Measurements from ENCODE around the gene HTR6.

HTR6 gene

DNA sequence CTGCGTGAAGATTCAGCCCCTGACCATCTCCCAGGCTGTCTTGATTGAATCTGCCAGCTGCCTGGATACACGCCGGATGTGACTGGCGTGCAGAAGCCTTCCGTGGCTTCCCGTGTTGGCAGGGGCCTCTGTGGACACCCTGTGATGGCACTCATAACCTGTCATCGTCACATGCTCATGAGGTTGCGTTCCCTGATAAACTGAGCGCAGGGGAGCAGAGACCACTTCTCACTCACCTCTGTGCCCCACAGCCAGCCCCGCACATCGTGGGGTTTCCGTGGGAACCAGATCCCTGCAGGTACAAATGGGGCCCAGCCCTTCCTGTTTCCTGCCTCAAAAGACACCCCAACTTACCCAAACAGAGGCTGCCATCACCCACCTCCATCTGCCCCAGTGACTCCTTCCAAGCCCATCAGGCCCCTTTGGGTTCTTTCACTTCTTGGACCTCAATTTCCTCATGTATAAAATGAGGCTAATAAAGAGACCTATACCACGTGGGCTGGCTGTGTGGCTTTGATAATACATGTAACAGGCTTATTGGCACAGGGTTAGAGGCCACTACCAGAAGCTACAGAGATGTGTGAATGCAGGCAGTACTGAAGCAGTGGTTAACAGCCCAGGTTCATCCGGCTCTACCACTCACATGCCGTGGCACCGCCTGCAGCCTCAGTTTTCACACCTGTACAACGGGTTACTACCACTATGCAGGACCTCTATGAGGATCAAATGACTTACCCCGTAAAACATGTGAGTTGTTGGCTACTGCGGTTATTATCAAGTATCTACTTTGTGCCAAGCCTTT, 23.6 kb downstream of the HTR6 start:
- DNase-seq (ENCODE audit: low read depth in 2 of 2), result no peak

DNA sequence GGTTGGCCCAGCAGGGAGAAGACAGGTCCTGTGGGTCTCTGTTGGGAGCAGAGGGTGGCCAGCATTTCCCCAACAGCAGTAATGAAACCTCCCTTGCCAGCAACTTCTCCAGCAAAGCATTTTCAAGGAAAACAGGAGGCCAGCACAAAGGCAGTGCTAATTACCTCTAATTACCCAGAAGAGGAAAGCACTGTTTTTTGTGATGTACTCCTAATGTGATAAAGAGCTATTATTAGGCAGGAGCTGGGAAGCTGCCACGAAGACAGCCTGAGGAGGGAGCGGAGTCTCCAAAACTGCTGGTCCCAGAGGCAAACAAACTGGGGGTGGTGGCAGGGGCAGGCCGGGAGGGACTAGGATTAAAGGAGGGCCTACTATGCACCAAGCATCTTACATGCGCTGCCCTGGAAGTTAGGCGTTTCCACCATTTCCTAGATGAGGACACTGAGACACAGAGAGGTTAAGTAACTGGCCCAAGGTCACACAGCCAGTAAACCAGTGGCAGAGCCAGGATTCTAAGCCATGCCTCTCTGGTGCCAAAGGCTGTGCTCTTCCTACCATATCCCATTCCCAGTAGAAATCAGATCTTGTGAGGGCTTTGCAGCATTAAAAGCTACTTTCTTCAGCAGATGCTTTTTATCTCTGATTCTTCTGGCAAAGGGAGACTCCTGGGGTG, 24.5 kb downstream of the HTR6 start:
- no peak for DNase-seq (ENCODE audit: low read depth in 2 of 2)

DNA sequence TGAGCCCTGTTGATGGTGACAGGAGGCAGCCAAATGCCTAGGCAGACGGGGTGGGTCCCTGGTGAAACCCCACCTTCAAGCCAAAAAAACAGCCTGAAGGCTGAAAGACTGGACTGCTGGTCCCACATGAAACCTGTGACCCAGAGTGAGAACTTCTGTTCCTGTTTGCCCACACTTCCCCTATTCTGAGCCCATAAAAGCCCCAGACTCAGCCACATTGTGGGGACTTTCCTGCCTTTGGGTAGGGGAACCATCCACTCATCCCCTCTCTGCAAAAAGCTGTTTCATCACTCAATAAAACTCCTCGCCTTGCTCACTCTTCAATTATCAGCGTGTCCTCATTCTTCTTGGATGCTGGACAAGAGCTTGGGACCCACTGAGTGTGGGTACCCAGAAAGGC, 25.2 kb downstream of the HTR6 start:
- no peak for DNase-seq (ENCODE audit: low read depth in 2 of 2)

DNA sequence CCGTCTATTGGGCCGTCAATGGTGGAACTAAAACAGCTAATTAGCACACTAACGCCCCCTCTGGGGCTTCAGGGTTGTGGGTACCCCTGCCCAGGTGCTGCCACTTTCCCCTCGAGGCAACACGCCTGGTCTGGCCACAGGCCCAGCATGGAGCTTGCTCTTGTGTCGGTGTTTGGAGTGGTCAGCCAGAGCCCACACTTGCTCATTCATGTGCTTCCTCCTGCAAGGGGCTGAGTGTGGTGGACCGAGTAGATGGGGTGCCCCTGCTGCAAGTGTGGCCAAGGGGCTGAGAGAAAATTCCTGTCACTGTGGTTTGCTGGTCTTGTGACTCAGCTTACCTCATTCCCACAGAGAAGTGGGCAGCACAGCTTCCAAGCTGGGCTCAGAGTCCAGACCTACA, 25.7 kb downstream of the HTR6 start:
- no peak for DNase-seq (ENCODE audit: low read depth in 2 of 2)

DNA sequence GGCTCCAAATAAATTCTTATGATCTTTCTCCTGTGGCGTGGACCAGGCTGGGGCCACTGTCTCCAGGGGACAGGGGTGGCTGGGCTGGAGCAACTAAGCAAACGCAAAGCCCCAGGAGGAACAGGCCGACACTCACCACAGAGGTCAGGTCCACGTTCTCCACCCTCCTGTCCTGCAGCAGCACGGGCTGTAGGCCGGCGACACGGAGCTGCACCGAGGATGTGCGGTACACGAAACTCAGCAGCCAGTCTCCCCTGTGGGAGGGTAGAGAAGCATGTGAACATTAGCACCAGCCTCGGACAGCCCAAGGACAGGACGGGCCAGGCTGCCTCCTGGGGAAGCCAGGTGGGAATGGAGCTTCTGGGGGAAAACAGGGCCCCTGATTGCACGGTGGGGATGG, 29.6 kb downstream of the HTR6 start:
- DNase-seq (ENCODE audit: low read depth in 2 of 2), result no peak

DNA sequence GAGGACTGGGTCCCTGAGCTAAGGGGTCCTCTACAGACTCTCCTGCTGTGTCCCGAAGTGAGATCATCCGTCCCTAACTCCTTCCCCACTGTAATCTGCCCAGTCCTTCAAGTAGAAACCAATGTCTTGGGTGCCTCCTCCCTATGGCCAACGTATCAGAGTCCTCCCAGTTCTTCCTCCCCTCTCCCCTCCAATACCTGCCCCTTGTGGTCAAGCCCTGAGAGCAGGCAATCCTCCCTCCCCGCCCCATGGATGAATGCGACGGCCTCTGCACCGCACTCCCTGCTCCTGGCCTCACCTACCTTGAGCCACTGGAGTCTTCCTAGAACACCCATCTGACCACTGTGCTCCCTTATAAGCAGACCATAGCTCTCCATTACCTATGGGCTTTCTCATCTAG, 31.1 kb downstream of the HTR6 start:
- no peak for DNase-seq (ENCODE audit: low read depth in 2 of 2)

DNA sequence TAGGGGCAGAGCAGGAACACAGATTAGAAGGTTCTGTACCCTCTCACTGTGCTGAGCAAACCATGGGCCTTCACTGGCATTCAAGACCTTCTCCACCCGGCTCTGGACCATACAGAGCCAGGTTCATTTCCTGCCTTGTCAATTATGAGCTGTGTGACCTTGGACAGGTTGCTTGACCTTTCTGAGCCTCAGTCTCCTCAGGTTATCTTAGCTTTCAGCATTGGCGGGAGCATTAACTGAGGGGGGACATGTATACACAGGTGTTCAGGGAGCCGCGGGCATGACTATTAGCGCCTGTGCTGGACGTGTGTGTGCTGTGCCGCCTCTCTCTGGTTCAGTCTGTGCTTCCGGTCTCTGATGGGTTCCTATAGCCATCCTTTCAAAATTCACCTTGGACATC, 32.1 kb downstream of the HTR6 start:
- no peak for DNase-seq (ENCODE audit: low read depth in 2 of 2)

DNA sequence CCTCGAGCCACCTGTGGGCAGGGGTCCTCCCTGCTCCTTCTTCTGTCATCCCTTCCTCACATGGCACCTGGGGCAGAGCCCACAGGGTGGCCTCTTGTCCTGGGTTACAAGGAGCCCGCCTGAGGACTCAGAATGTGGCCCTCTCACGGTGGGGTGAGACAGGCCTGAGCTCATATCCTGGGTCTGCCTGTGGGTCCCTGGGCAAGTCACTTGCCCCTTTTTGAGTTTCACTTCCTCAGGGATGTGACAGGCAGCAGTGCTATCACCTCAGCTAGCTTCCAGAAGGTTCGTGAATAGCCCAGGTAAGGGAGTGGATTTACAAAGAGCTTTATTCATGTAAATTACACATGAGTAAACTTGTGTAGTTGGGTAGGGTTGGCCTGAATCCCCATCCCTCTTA, 33.5 kb downstream of the HTR6 start:
- DNase-seq (ENCODE audit: low read depth in 2 of 2), result no peak

DNA sequence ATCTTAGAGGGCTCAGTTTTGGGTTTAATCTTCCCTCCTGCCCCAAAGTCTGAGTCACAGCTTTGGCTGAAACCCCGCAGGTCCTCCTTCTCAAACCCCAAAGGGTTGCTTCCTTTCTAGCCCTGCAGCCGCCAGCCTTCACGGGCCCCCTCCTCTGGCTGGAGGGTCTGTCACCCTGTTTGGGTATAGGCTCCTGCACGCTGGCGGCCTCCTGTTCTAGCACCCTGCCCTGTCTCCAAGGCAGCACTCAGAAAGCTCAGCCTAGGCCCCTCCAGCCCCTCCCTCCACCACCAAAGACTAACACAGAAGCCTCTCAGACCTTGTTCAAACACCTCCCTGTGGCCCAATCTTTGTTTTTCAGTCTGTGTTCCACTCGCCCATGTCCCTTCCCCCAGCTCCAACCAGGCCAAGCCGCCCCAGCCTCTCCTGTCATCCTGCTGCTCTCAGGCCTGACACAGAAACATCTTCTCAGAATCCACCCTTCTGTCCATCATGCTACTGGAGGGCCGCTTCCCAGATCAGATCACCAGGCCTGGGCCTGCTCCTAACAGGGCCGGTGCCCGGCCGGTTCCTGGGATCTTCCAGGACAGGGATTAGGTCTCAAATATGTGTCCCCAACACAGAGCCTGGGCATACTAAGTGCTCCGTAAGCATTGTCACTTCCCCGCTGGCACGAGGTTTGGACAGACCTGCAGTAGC, 35.6 kb downstream of the HTR6 start:
- DNase-seq (ENCODE audit: low read depth in 2 of 2), result no peak

DNA sequence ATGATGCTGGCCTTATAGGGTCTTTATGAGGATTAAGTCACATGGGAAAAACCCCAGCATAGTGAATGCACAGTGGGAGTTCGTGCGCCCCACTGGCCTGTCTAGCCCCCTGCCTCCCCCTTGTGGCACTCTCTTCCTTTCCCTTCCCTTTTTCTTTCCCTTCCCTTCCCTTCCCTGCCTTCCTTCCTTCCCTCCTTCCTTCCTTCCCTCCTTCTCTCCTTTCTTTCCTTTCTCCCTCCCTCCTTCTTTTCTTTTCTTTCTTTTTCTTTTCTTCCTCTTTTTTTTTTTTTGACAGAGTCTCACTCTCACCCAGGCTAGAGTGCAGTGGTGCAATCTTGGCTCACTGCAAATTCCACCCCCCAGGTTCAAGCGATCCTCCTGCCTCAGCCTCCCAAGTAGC, 38.6 kb downstream of the HTR6 start:
- DNase-seq (ENCODE audit: low read depth in 2 of 2), result no peak

DNA sequence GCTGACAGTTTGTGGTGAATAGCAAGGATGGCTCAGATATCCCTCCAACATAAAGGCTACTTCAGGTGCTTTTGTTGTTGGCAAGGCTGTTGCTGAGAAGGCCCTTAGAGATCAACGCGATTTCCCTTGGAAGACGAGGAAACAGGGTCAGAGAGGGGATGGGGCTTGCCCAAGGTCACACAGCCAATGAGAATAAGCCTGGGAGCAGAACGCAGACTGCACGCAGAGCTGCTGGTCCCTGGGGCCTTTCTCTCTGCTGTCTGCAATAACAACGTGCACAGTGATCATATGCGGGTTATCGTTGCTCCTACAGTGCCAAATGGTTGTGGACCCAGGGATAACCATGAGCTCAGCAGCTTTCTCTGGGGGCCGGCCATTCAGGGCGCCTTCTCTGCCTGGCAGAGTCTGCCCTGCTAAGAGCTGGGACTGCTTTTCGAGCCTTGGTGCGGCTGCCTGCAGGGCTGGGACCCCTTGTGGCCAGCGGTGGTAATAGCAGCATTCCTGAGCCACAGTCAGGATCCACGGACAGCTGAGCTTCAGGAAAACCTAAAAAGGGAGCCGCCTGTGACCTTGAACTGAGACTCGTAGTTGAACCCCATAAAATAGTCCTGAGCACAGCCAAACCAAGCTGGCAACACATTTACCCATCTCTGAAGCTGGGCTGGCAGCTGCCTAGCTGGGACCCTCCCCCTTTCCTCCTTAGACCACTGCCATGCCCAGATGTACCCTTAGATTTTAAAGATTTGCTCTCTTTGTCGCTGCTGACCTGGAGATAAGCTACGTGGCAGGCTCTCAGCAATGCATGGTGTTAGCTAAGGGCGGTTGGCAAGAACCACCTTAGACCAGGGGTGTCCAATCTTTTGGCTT, 39.8 kb downstream of the HTR6 start:
- DNase-seq (ENCODE audit: low read depth in 2 of 2), result peak; percentile 27 to 30

DNA sequence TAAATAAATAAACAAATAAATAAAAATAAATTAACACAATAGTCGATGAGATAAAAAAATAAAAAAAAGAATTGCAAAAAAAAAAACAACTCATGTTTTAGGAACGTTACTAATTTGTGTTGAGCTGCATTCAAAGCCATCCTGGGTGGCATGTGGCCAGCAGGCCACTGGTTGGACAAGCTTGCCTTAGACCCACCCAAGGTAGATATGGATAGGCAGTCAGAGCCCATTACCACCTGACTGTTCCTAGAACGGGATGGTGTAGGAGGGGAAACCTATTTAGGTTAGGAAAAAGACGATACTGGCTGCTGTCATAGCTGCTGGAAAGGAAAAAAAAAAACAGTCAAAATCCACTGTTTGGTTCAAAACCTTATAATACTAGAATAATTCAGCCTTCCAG, 40.8 kb downstream of the HTR6 start:
- DNase-seq (ENCODE audit: low read depth in 2 of 2), result no peak

DNA sequence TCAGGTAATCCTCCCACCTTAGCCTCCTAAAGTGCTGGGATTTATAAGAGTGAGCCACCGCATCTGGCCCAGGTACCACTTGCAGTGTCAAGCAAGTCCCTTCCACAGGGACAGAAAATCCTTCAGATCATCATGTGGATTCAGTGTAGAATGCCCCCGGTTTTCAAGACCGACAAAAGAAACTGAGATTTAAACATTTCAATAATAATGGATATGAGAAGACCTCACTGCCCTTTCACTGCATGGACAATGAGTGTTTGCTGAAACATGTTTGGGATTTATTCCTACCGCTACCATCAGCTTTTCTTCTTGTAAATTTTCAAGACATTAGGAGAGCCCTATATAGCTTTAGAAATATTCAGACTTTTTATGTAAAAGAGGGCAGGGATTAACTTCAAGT, 41.5 kb downstream of the HTR6 start:
- no peak for DNase-seq (ENCODE audit: low read depth in 2 of 2)

DNA sequence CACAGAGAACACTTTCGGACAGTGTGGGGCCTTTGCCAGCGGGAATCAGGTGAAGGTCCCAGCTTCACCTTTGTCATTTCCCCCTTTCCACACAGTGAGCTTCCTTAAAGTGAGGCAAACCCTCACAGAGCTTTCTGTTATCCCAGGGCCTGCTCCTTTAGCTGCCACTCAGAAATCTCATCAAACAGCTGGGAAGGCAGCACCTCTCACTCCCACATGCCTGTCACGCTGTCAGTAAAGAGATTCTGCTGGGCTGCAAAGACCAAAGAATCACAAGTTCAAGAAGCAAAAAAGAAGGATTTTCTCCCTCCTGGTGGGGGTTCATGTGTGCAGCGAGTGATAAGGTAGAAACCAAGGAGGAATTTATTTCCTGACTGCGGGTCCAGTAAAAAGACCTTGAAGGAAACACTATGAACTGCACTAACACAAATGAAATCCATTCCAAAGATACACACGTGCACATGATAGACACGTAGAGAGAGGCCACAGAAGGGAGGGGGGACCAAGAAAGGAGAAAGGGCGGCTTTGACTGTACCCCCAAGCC, 44.0 kb downstream of the HTR6 start:
- DNase-seq (ENCODE audit: low read depth in 2 of 2), result no peak

DNA sequence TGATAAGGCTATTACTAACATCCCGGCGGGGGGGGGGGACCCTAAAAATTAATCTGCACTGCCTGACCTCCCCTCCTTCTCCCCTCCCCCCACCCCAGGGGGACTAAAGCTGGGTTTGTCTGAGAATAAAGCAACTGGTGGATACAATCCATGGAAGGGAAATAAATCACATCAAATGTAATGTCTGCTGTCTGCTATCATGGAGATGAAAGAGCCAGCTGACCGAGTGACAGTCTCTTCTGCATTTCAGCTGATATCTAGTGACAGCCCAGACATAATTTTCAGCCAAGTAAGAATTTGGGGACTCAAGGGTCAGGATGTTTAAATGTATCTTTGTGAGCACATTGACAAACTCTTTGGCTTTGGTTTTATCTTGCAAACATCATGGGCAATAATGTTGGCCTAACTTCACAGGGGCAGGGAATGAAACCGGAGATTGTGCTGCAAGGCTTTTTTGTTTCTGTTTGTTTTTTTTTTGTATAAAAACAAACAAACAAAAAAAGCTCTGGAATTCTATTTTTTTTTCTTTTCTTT, 44.7 kb downstream of the HTR6 start:
- no peak for DNase-seq (ENCODE audit: low read depth in 2 of 2)

DNA sequence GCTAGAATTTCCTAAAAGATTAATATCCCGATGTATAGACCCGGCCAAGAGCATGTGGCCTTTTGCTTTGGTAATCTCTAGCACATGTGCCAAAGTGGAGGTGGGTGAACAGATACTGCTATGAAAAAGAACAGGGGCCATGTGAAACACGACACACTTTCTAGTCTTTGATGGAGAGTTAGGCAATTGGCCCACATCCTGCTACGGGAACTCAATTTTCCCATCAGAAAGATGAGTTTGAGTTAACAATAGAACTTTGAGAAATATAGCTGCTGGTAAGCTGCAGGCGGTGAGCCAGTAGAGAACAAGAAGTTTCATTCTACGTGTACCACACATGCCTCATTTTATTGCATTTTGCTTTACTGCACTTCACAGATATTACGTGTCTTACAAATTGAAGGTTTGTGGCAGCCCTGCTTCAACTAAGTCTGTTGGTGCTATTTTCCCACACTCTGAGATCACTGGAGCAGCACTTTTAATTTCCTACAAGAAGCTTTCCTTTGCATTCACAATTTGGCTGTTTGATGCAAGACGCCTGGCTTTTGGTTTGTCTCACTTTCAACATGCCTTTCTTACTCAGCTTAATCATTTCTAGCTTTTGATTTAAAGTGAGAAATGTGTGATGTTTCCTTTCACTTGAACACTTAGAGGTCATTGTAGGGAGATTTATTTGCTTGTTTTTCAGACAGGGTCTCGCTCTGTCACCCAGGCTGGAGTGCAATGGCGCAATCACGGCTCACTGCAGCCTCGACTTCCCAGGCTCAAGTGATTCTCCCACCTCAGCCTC, 46.3 kb downstream of the HTR6 start:
- DNase-seq (ENCODE audit: low read depth in 2 of 2), result no peak

DNA sequence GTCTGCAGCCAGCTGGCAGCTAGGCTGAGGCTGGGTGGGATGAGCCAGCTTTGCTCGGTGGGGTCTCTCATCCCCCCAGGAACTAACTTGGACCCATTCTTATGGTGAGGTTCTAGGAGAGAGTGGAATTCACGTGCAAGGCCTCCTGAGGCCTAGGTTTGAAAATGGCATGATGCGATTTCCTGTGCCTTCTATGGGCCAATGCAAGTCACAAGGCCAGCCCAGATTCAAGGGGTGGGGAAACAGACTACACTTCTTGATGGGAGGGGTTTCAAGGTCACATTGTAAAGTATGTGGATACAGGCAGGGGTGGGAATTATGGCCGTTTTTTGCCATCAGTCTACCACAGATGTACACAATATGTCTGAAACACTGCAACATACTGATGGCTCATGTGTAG, 48.3 kb downstream of the HTR6 start:
- DNase-seq (ENCODE audit: low read depth in 2 of 2), result no peak

DNA sequence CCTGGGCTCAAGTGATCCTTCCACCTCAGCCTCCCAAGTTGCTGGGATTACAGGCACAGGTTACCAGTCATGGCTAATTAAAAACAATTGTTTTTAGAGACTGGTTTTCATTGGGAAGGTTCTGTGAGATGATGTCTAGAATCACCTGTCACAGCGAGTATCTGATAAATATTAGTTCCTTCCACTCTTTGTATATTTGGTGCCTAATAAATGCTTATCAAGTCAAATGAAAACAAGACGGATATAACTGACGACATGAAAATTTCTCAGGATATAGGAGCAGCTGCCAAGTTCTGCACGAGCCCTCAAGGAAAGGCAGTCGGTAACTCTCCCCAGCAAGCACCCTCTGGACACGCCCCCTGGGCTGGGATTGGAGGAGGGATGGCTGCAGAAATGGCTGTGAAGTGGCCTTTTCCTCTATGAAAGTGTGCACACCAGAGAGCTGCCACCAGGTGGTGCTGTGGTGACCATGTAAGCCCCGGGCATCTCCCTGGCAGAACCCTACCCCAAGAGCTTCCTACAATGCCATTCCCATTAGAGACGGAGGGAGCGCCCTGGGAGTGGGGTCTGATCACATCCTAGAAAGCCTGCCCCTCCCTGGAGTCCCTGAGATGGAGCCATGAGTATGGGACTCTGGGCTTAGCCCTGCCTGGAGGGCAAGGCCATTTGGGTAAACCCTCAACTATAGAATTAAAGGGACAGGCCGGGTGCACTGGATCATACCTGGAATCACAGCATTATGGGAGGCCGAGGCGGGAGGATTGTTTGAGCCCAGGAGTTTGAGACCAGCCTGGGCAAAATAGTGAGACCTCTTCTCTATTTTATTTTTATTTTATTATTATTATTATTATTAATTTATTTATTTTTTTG, 50.9 kb downstream of the HTR6 start:
- DNase-seq (ENCODE audit: low read depth in 2 of 2), result peak; percentile 32 to 67

DNA sequence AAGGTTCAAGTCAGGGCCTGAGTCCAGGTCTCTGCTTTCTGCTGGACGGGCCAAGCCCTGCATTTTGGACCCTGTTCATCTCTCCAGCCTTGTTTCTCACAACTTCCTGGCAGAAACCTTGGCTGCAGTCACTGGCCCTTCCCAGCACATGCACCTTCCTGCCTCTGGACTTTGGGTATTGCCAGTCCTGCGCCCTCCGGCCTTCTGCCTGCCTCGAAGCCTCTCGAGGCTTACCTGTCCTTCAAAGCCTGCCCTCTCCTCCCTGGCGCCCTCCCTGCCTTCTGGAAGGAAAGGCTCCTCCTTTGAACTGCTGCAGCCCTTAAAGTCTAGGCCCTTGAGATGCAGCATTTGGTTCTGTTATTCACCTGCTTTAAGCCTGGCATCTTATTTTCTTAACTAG, 52.8 kb downstream of the HTR6 start:
- no peak for DNase-seq (ENCODE audit: low read depth in 2 of 2)

DNA sequence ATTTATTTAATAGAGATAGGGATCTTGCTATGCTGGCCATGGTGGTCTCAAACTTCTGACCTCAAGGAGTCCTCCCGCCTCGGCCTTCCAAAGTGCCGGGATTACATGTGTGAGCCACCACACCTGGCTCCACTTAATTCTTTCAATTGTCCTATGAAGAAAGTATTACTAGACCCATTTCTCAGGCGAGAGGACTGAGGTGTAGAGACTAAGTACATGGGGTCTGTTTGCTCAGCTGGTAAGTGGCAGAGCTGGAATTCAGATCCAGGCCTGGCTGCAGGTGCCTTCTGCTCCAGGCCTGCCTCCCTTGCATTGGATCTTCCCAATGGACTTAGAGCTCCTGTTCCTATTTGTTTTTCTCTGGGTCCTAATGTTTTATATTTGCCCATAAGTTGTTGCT, 55.5 kb downstream of the HTR6 start:
- no peak for DNase-seq (ENCODE audit: low read depth in 2 of 2)
